GM11168 (cell line): ENCODE results near the gene BSDC1.

Source experiments
- in situ Hi-C: fragments of 300-500 bp; cut with MboI; formaldehyde crosslinking; loops from one replicate; pipeline ENCODE4 v1.12.0; 2022; ENCODE audit warnings: low sequenced_read_pairs; ENCODE audit not compliant: unreplicated experiment

The BSDC1 gene

GRCh38 chr1:32339363-32339978 lies 54.8 kb downstream of the BSDC1 start:
- in situ Hi-C loops: no loop called here

GRCh38 chr1:32338637-32339145 lies 55.5 kb downstream of the BSDC1 start:
- in situ Hi-C loops: no loop called here

GRCh38 chr1:32337855-32338636 lies 56.2 kb downstream of the BSDC1 start:
- in situ Hi-C loops: no loop called here

GRCh38 chr1:32336963-32337675 lies 57.1 kb downstream of the BSDC1 start:
- in situ Hi-C loops: no loop called here

- in situ Hi-C loops: no loop called here
Measured at GRCh38 chr1:32336591-32336932, 57.7 kb downstream of the BSDC1 start.

GRCh38 chr1:32335790-32336590 lies 58.3 kb downstream of the BSDC1 start, which contains the start of gene MARCKSL1:
Gene MARCKSL1, minus strand, starts transcription at chr1:32336233. Its CDS starts 200 bp downstream, at chr1:32336033.
- in situ Hi-C loops: no loop called here

- in situ Hi-C loops: no loop called here
Measured at GRCh38 chr1:32335535-32335789, 58.8 kb downstream of the BSDC1 start.

- in situ Hi-C loops: no loop called here
Measured at GRCh38 chr1:32334864-32335534, 59.2 kb downstream of the BSDC1 start.

GRCh38 chr1:32334274-32334861 lies 59.9 kb downstream of the BSDC1 start:
- in situ Hi-C loops: no loop called here

- in situ Hi-C loops: no loop called here
Measured at GRCh38 chr1:32333251-32333963, 60.8 kb downstream of the BSDC1 start.

GRCh38 chr1:32332290-32333079 lies 61.8 kb downstream of the BSDC1 start:
- in situ Hi-C loops: no loop called here

GRCh38 chr1:32331549-32331948 lies 62.7 kb downstream of the BSDC1 start:
- in situ Hi-C loops: no loop called here

GRCh38 chr1:32330558-32331151 lies 63.6 kb downstream of the BSDC1 start:
- in situ Hi-C loops: no loop called here

GRCh38 chr1:32329931-32330466 lies 64.2 kb downstream of the BSDC1 start:
- in situ Hi-C loops: no loop called here

GRCh38 chr1:32327204-32327603 lies 67.0 kb downstream of the BSDC1 start:
- in situ Hi-C loops: no loop called here

GRCh38 chr1:32321712-32322291 lies 72.4 kb downstream of the BSDC1 start:
- in situ Hi-C loops: no loop called here

GRCh38 chr1:32318127-32318869 lies 75.9 kb downstream of the BSDC1 start:
- in situ Hi-C loops: no loop called here
